ENCODE results near the gene USP36.

DNA sequence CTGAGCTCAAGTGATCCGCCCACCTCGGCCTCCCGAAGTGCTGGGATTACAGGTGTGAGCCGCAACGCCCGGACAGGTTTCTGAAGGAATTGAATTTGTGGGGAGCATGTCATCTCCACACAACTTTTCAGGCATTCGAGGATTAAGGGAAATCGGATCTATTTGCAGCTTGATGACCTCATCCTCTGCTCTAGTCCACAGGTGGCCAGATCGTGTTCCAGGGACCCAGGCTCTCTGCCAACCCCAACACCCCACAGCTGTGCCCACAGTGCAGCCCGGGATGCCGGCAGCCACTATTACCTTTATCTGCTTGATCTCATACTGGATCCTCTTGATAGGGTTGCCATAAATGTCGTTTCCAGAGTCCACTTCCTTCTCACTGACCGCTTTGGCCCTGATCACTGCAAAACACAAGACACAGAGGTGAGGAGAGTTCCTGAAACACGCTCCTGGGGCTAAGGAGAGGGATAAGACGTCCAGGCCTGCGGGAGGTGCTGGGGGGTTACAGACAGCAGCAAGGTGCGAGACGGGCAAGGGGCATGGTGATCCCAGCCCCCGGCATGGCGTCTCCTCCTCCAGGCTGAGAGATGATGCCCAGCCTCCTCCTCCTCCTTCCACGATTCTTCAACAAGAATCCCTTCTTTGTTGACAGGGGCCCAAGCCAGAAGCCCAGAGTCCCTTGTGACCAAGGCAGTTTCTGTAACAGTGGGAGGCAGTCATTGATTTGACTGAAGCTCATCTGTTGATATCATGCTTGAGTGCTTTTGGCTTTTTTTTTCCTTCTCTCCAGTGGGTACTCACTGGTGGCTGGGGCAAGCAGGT is 33.1 kb upstream of the USP36 start:
- TF ChIP-seq YY1 (IDR thresholded peaks at IDR 0.05; ENCODE audit: low read depth) (no peak), RAD21 (IDR thresholded peaks at IDR 0.05; ENCODE audit: low read depth) (no peak)

Data from Ishikawa (cell line).